HepG2 (cell line): ENCODE results near the gene ATP5MC2. TPM values are rescaled to one million over a fixed set of nuclear protein-coding genes. Genes with fewer than 3 reads are reported as not detected.

ENCODE experiments used
- HNF4G ChIP-seq, 2 experiments: sonication (generic) in 1 of 2; formaldehyde crosslinking in 1 of 2; IDR thresholded peaks; 2 replicates each; pipeline versions ENCODE4 v1.4.0 to v1.6.1; 2011 to 2020; ENCODE audit warnings: borderline replicate concordance in 2 of 2, low read depth in 2 of 2, mild to moderate bottlenecking in 2 of 2, low read length in 1 of 2, missing genetic modification reagents in 1 of 2, moderate library complexity in 1 of 2
- HNRNPL ChIP-seq: fragments of 200-400 bp; formaldehyde crosslinking; IDR thresholded peaks from 2 replicates; pipeline ENCODE4 v1.6.1; 2017; ENCODE audit warnings: mild to moderate bottlenecking, low read depth, low read length
- REL ChIP-seq: sonication (generic); formaldehyde crosslinking; conservative IDR thresholded peaks from 2 replicates; pipeline ENCODE4 v1.8.0; 2022; ENCODE audit warnings: mild to moderate bottlenecking, missing genetic modification reagents, moderate library complexity
- ZFP62 ChIP-seq: sonication (generic); formaldehyde crosslinking; IDR thresholded peaks from 2 replicates; pipeline ENCODE4 v1.4.0; 2020; ENCODE audit warnings: missing genetic modification reagents
- ZNF30 ChIP-seq: sonication (generic); formaldehyde crosslinking; IDR thresholded peaks from 2 replicates; pipeline ENCODE4 v1.5.0; 2020; ENCODE audit warnings: mild to moderate bottlenecking, missing genetic modification reagents
- ZNF652 ChIP-seq: IDR thresholded peaks from 2 replicates; pipeline ENCODE4 v1.6.1; 2016; ENCODE audit warnings: low read depth, borderline replicate concordance
- ZNF724P ChIP-seq: sonication (generic); formaldehyde crosslinking; IDR thresholded peaks from 2 replicates; pipeline ENCODE4 v1.8.0; 2022; ENCODE audit warnings: missing genetic modification reagents, borderline replicate concordance
- ZNF775 ChIP-seq: sonication (generic); formaldehyde crosslinking; IDR thresholded peaks from 2 replicates; pipeline ENCODE4 v1.4.0; 2020; ENCODE audit warnings: missing genetic modification reagents, mild to moderate bottlenecking, moderate library complexity, borderline replicate concordance
- ZNF850 ChIP-seq: sonication (generic); formaldehyde crosslinking; conservative IDR thresholded peaks from 2 replicates; pipeline ENCODE4 v1.9.0; 2021; ENCODE audit warnings: mild to moderate bottlenecking, missing genetic modification reagents
- polyA plus RNA-seq, 8 experiments: library from polyadenylated mRNA; depleted of rRNA in 3 of 8; stranded (reverse) in 7 of 8; unstranded in 1 of 8; fragments of >200 nt; fragmentation: Illumina TruSeq in 4 of 8; extraction: Trizol in 4 of 8; gene quantifications; 2 replicates each; pipeline versions ENCODE4 v1.2.1 to v1.2.3, GENCODE V29; 2011 to 2016; ENCODE audit warnings: low read depth in 4 of 8, missing spikeins in 1 of 8, mixed read lengths in 1 of 8; ENCODE audit not compliant: insufficient read depth in 1 of 8
- total RNA-seq, 5 experiments: library from RNA; depleted of rRNA; stranded (reverse); fragments of >200 nt; fragmentation: Illumina TruSeq; extraction: Trizol; gene quantifications; 2 replicates each; pipeline ENCODE4 v1.2.3, GENCODE V29; 2016; ENCODE audit warnings: low read depth in 1 of 5
- TF ChIP-seq, protein P1 (sequence below), 2 experiments: fragments of 450-650 bp in 1 of 2; sonication (generic) in 1 of 2; formaldehyde crosslinking in 1 of 2; IDR thresholded peaks; 2 replicates each; pipeline versions ENCODE4 v1.6.1 to v1.8.0; 2016 to 2022; ENCODE audit warnings: antibody characterized with exemption in 1 of 2, mild to moderate bottlenecking in 1 of 2, missing genetic modification reagents in 1 of 2
- TF ChIP-seq, protein P2 (sequence below): sonication (generic); formaldehyde crosslinking; IDR thresholded peaks from 2 replicates; pipeline ENCODE4 v1.4.0; 2020; ENCODE audit warnings: missing genetic modification reagents
- TF ChIP-seq, protein P3 (sequence below): sonication (generic); formaldehyde crosslinking; conservative IDR thresholded peaks from 2 replicates; pipeline ENCODE4 v1.8.0; 2022; ENCODE audit warnings: low read depth, missing genetic modification reagents
- TF ChIP-seq, protein P4 (sequence below): sonication (generic); formaldehyde crosslinking; IDR thresholded peaks from 2 replicates; pipeline ENCODE4 v1.8.0; 2022; ENCODE audit warnings: mild to moderate bottlenecking, missing genetic modification reagents

Gene ATP5MC2
- total and polyA plus RNA-seq, 2 of the 13 experiments (the other 11 are each of a cell fraction or from before 2014, with no cell fraction given), result 230 to 257 TPM

GRCh38 chr12:53675701-53676607 is at the start of gene ATP5MC2 (continued):
- TF ChIP-seq, protein P1, sequence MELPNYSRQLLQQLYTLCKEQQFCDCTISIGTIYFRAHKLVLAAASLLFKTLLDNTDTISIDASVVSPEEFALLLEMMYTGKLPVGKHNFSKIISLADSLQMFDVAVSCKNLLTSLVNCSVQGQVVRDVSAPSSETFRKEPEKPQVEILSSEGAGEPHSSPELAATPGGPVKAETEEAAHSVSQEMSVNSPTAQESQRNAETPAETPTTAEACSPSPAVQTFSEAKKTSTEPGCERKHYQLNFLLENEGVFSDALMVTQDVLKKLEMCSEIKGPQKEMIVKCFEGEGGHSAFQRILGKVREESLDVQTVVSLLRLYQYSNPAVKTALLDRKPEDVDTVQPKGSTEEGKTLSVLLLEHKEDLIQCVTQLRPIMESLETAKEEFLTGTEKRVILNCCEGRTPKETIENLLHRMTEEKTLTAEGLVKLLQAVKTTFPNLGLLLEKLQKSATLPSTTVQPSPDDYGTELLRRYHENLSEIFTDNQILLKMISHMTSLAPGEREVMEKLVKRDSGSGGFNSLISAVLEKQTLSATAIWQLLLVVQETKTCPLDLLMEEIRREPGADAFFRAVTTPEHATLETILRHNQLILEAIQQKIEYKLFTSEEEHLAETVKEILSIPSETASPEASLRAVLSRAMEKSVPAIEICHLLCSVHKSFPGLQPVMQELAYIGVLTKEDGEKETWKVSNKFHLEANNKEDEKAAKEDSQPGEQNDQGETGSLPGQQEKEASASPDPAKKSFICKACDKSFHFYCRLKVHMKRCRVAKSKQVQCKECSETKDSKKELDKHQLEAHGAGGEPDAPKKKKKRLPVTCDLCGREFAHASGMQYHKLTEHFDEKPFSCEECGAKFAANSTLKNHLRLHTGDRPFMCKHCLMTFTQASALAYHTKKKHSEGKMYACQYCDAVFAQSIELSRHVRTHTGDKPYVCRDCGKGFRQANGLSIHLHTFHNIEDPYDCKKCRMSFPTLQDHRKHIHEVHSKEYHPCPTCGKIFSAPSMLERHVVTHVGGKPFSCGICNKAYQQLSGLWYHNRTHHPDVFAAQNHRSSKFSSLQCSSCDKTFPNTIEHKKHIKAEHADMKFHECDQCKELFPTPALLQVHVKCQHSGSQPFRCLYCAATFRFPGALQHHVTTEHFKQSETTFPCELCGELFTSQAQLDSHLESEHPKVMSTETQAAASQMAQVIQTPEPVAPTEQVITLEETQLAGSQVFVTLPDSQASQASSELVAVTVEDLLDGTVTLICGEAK (IDR thresholded peaks at IDR 0.05), result no peak
- TF ChIP-seq, protein P1 (CRISPR knock-in tag; IDR thresholded peaks at IDR 0.05), result peak; percentile 85
- TF ChIP-seq ZFP62 (CRISPR knock-in tag), result no peak
- TF ChIP-seq HNRNPL, result peak; percentile 67
- TF ChIP-seq, protein P2, sequence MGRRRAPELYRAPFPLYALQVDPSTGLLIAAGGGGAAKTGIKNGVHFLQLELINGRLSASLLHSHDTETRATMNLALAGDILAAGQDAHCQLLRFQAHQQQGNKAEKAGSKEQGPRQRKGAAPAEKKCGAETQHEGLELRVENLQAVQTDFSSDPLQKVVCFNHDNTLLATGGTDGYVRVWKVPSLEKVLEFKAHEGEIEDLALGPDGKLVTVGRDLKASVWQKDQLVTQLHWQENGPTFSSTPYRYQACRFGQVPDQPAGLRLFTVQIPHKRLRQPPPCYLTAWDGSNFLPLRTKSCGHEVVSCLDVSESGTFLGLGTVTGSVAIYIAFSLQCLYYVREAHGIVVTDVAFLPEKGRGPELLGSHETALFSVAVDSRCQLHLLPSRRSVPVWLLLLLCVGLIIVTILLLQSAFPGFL (CRISPR knock-in tag), result no peak
- 0 out of 2 replicates have a peak, but pooled peaks have one; percentile 43 for TF ChIP-seq REL
- TF ChIP-seq ZNF724P (CRISPR knock-in tag), result peak; percentile 88; the same call in 1 of the 2 replicates
- 0 out of 2 replicates have a peak, but pooled peaks have one; percentile 4 for TF ChIP-seq HNF4G (IDR thresholded peaks at IDR 0.05; ENCODE audit: borderline replicate concordance, low read depth, low read length)
- TF ChIP-seq HNF4G (CRISPR knock-in tag; IDR thresholded peaks at IDR 0.05; ENCODE audit: borderline replicate concordance, low read depth), result no peak; the same call in 1 of the 2 replicates
- TF ChIP-seq, protein P3, sequence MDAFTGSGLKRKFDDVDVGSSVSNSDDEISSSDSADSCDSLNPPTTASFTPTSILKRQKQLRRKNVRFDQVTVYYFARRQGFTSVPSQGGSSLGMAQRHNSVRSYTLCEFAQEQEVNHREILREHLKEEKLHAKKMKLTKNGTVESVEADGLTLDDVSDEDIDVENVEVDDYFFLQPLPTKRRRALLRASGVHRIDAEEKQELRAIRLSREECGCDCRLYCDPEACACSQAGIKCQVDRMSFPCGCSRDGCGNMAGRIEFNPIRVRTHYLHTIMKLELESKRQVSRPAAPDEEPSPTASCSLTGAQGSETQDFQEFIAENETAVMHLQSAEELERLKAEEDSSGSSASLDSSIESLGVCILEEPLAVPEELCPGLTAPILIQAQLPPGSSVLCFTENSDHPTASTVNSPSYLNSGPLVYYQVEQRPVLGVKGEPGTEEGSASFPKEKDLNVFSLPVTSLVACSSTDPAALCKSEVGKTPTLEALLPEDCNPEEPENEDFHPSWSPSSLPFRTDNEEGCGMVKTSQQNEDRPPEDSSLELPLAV (CRISPR knock-in tag), result no peak
- TF ChIP-seq ZNF775 (CRISPR knock-in tag), result peak; percentile 20; the same call in 1 of the 2 replicates
- no peak; the same call in 1 of the 2 replicates for TF ChIP-seq ZNF652 (CRISPR knock-in tag)
- TF ChIP-seq ZNF30 (CRISPR knock-in tag), result no peak
- TF ChIP-seq, protein P4, sequence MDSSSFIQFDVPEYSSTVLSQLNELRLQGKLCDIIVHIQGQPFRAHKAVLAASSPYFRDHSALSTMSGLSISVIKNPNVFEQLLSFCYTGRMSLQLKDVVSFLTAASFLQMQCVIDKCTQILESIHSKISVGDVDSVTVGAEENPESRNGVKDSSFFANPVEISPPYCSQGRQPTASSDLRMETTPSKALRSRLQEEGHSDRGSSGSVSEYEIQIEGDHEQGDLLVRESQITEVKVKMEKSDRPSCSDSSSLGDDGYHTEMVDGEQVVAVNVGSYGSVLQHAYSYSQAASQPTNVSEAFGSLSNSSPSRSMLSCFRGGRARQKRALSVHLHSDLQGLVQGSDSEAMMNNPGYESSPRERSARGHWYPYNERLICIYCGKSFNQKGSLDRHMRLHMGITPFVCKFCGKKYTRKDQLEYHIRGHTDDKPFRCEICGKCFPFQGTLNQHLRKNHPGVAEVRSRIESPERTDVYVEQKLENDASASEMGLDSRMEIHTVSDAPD (CRISPR knock-in tag), result peak; percentile 97
- no peak for TF ChIP-seq ZNF850 (CRISPR knock-in tag)
